ENCODE results near the gene NTNG2.
A peak's percentile ranks its signal among the peaks of the same experiment; 100 is the strongest.

NTNG2 gene

GRCh38 chr9:132239999-132240840 is 78.4 kb downstream of the NTNG2 start:
- Histone ChIP-seq H3K4me1 (ENCODE audit: control insufficient read depth in 2 of 2, insufficient read depth in 1 of 2, low read depth in 1 of 2, low read length in 2 of 2) (peaks cover 9% of the 10 kb centered on the region in 2 donors), H3K23ac (ENCODE audit: low read depth, low read length, poor library complexity) (peak overlapping the region; percentile 52), H2BK12ac (ENCODE audit: low read length) (peak overlapping the region; percentile 95), H3K14ac (ENCODE audit: low read length) (peak overlapping the region; percentile 31), H2BK5ac (ENCODE audit: low read length) (peak overlapping the region; percentile 16), H3K79me1 (ENCODE audit: low read depth, low read length) (peaks cover 1% of the 10 kb centered on the region), H3K27ac (replicated peaks; ENCODE audit: low read length) (no peak overlapping the region), H2BK15ac (ENCODE audit: low read length) (peak overlapping the region; percentile 83), H2AFZ (ENCODE audit: low read length) (peak overlapping the region; percentile 78), H3K4ac (ENCODE audit: low read length) (no peak overlapping the region), H4K8ac (ENCODE audit: low read depth, low read length) (peak overlapping the region; percentile 97), H2BK120ac (ENCODE audit: low read depth, low read length) (no peak overlapping the region), H3K4me2 (ENCODE audit: insufficient read depth, low read length, poor library complexity, severe bottlenecking) (peak overlapping the region; percentile 94), H3K4me3 (ENCODE audit: low read length in 2 of 2) (peak overlapping the region; percentile 47 to 82), H4K91ac (ENCODE audit: low read depth, low read length, poor library complexity) (no peak overlapping the region), H3K18ac (ENCODE audit: low read length) (peak overlapping the region; percentile 97), H3K36me3 (replicated peaks in 1 of 2; ENCODE audit: control insufficient read depth in 2 of 2, insufficient read depth in 2 of 2, low read length in 2 of 2) (no peaks in the 10 kb centered on the region), H3K27me3 (ENCODE audit: control insufficient read depth in 3 of 3, insufficient read depth in 3 of 3, low read depth in 1 of 3, low read length in 3 of 3) (peaks cover 0 to 87% (median 27%) of the 10 kb centered on the region in 3 experiments), H3K9ac (ENCODE audit: low read depth, low read length, poor library complexity) (peak overlapping the region; percentile 82), H3K9me3 (replicated peaks in 1 of 2; ENCODE audit: control insufficient read depth in 2 of 2, insufficient read depth in 1 of 2, low read depth in 1 of 2, low read length in 2 of 2) (no peaks in the 10 kb centered on the region), H2AK5ac (ENCODE audit: low read depth, low read length) (peak overlapping the region; percentile 88)
- DNase-seq (ENCODE audit: low spot score), result no peak
- WGBS, 2 donors (ENCODE audit: extremely low coverage in 2 of 2, insufficient read length in 2 of 2, insufficient replicate concordance in 1 of 2), result no CpG with 5 or more reads among the region's 21 CpGs

GRCh38 chr9:132240841-132241482 is 79.1 kb downstream of the NTNG2 start:
- H2BK5ac ChIP-seq (ENCODE audit: low read length), result peak overlapping the region; percentile 66
- H3K9ac ChIP-seq (ENCODE audit: low read depth, low read length, poor library complexity), result peak overlapping the region; percentile 82
- H3K27me3 ChIP-seq (ENCODE audit: control insufficient read depth in 3 of 3, insufficient read depth in 3 of 3, low read depth in 1 of 3, low read length in 3 of 3), result peaks cover 0 to 90% (median 27%) of the 10 kb centered on the region in 3 experiments
- H3K4ac ChIP-seq (ENCODE audit: low read length), result no peak overlapping the region
- H4K8ac ChIP-seq (ENCODE audit: low read depth, low read length), result peak overlapping the region; percentile 97
- peak overlapping the region; percentile 88 for H2AK5ac ChIP-seq (ENCODE audit: low read depth, low read length)
- H3K36me3 ChIP-seq (replicated peaks in 1 of 2; ENCODE audit: control insufficient read depth in 2 of 2, insufficient read depth in 2 of 2, low read length in 2 of 2), result no peaks in the 10 kb centered on the region
- peak overlapping the region; percentile 47 to 83 for H3K4me3 ChIP-seq (ENCODE audit: low read length in 2 of 2)
- peak; percentile 97 for DNase-seq (ENCODE audit: low spot score)
- WGBS, 2 donors (ENCODE audit: extremely low coverage in 2 of 2, insufficient read length in 2 of 2, insufficient replicate concordance in 1 of 2), result no CpG with 5 or more reads among the region's 63 CpGs
- peaks cover 9 to 12% of the 10 kb centered on the region in 2 donors for H3K4me1 ChIP-seq (ENCODE audit: control insufficient read depth in 2 of 2, insufficient read depth in 1 of 2, low read depth in 1 of 2, low read length in 2 of 2)
- peaks cover 1% of the 10 kb centered on the region for H3K79me1 ChIP-seq (ENCODE audit: low read depth, low read length)
- H3K14ac ChIP-seq (ENCODE audit: low read length), result peak overlapping the region; percentile 31
- peak overlapping the region; percentile 97 for H3K4me2 ChIP-seq (ENCODE audit: insufficient read depth, low read length, poor library complexity, severe bottlenecking)
- no peaks in the 10 kb centered on the region for H3K9me3 ChIP-seq (replicated peaks in 1 of 2; ENCODE audit: control insufficient read depth in 2 of 2, insufficient read depth in 1 of 2, low read depth in 1 of 2, low read length in 2 of 2)
- peak overlapping the region; percentile 91 for H3K23ac ChIP-seq (ENCODE audit: low read depth, low read length, poor library complexity)
- peak overlapping the region; percentile 78 for H2AFZ ChIP-seq (ENCODE audit: low read length)
- peak overlapping the region; percentile 95 for H2BK12ac ChIP-seq (ENCODE audit: low read length)
- no peak overlapping the region for H2BK120ac ChIP-seq (ENCODE audit: low read depth, low read length)
- H3K18ac ChIP-seq (ENCODE audit: low read length), result peak overlapping the region; percentile 97
- H3K27ac ChIP-seq (replicated peaks; ENCODE audit: low read length), result no peak overlapping the region
- H4K91ac ChIP-seq (ENCODE audit: low read depth, low read length, poor library complexity), result no peak overlapping the region
- H2BK15ac ChIP-seq (ENCODE audit: low read length), result peak overlapping the region; percentile 83

- Histone ChIP-seq H2AK5ac (ENCODE audit: low read depth, low read length) (no peak overlapping the region), H3K27ac (replicated peaks; ENCODE audit: low read length) (no peak overlapping the region), H2BK120ac (ENCODE audit: low read depth, low read length) (peak overlapping the region; percentile 61), H3K79me1 (ENCODE audit: low read depth, low read length) (peaks cover 1% of the 10 kb centered on the region), H3K36me3 (replicated peaks in 1 of 2; ENCODE audit: control insufficient read depth in 2 of 2, insufficient read depth in 2 of 2, low read length in 2 of 2) (no peaks in the 10 kb centered on the region), H2BK15ac (ENCODE audit: low read length) (peak overlapping the region; percentile 94), H3K23ac (ENCODE audit: low read depth, low read length, poor library complexity) (peak overlapping the region; percentile 91), H2AFZ (ENCODE audit: low read length) (peak overlapping the region; percentile 78), H3K14ac (ENCODE audit: low read length) (peak overlapping the region; percentile 56), H3K27me3 (ENCODE audit: control insufficient read depth in 3 of 3, insufficient read depth in 3 of 3, low read depth in 1 of 3, low read length in 3 of 3) (peaks cover 0 to 95% (median 27%) of the 10 kb centered on the region in 3 experiments), H3K4ac (ENCODE audit: low read length) (no peak overlapping the region), H4K8ac (ENCODE audit: low read depth, low read length) (no peak overlapping the region), H3K4me3 (ENCODE audit: low read length in 2 of 2) (peak overlapping the region; percentile 47 to 83), H3K4me1 (ENCODE audit: control insufficient read depth in 2 of 2, insufficient read depth in 1 of 2, low read depth in 1 of 2, low read length in 2 of 2) (peaks cover 9 to 12% of the 10 kb centered on the region in 2 donors), H2BK12ac (ENCODE audit: low read length) (peak overlapping the region; percentile 41), H3K9me3 (replicated peaks in 1 of 2; ENCODE audit: control insufficient read depth in 2 of 2, insufficient read depth in 1 of 2, low read depth in 1 of 2, low read length in 2 of 2) (no peaks in the 10 kb centered on the region), H3K4me2 (ENCODE audit: insufficient read depth, low read length, poor library complexity, severe bottlenecking) (peak overlapping the region; percentile 97), H2BK5ac (ENCODE audit: low read length) (peak overlapping the region; percentile 66), H3K9ac (ENCODE audit: low read depth, low read length, poor library complexity) (peak overlapping the region; percentile 91), H3K18ac (ENCODE audit: low read length) (peak overlapping the region; percentile 90), H4K91ac (ENCODE audit: low read depth, low read length, poor library complexity) (no peak overlapping the region)
- WGBS, 2 donors (ENCODE audit: extremely low coverage in 2 of 2, insufficient read length in 2 of 2, insufficient replicate concordance in 1 of 2), result no CpG with 5 or more reads among the region's 33 CpGs
- DNase-seq (ENCODE audit: low spot score), result no peak
Measured at GRCh38 chr9:132241483-132241839, 79.6 kb downstream of the NTNG2 start.
